ENCODE results near the gene PTPRU. TPM values are rescaled to one million over a fixed set of nuclear protein-coding genes. Genes with fewer than 3 reads are reported as not detected.

Gene PTPRU
- total RNA-seq, 1 experiment from 2014 or later, result 0.72 TPM

DNA sequence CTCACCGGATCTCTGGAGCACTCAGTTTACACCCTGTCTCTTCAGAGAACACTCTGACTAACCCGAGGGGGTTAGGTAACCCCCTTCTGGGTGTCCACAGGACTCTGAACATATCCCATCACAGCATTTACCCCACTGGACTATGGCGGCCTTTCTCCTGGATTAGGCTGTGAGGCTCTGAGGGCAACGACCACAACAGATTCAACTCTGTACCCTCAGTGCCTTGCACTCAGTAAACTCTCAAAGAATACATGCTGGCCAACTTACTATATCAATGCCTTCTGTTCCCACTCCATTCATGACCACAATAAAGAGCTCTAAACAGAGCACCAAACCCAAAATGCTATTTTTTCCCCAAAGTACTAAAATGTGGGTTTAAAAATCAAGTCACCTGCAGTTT is 11.0 kb upstream of the PTPRU start:
- ATAC-seq (no peak), DNase-seq (ENCODE audit: low read depth, low spot score) (no peak)
- intact Hi-C loops (cut with micrococcal nuclease; ENCODE audit: unreplicated experiment) (no loop called here), in situ Hi-C loops (cut with HindIII; ENCODE audit: low pct_unique_long_range_greater_than_20kb, low sequenced_read_pairs) (no loop called here)
- POLR2A ChIA-PET, result no interaction called here
- no peaks in the 10 kb centered on the region; the same call in 1 of the 2 replicates for H3K36me3 ChIP-seq (ENCODE audit: control insufficient read depth, insufficient read depth, low read length)
- no peak for TF ChIP-seq POLR2AphosphoS5 (IDR thresholded peaks at IDR 0.05; ENCODE audit: low read depth, low read length)
- TF ChIP-seq, protein P1, sequence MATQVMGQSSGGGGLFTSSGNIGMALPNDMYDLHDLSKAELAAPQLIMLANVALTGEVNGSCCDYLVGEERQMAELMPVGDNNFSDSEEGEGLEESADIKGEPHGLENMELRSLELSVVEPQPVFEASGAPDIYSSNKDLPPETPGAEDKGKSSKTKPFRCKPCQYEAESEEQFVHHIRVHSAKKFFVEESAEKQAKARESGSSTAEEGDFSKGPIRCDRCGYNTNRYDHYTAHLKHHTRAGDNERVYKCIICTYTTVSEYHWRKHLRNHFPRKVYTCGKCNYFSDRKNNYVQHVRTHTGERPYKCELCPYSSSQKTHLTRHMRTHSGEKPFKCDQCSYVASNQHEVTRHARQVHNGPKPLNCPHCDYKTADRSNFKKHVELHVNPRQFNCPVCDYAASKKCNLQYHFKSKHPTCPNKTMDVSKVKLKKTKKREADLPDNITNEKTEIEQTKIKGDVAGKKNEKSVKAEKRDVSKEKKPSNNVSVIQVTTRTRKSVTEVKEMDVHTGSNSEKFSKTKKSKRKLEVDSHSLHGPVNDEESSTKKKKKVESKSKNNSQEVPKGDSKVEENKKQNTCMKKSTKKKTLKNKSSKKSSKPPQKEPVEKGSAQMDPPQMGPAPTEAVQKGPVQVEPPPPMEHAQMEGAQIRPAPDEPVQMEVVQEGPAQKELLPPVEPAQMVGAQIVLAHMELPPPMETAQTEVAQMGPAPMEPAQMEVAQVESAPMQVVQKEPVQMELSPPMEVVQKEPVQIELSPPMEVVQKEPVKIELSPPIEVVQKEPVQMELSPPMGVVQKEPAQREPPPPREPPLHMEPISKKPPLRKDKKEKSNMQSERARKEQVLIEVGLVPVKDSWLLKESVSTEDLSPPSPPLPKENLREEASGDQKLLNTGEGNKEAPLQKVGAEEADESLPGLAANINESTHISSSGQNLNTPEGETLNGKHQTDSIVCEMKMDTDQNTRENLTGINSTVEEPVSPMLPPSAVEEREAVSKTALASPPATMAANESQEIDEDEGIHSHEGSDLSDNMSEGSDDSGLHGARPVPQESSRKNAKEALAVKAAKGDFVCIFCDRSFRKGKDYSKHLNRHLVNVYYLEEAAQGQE (IDR thresholded peaks at IDR 0.05; ENCODE audit: insufficient read depth in 1 of 2, low read depth in 2 of 2, low read length in 1 of 2), result no peak
- no peak for TF ChIP-seq SIN3A (IDR thresholded peaks at IDR 0.05; ENCODE audit: borderline replicate concordance, insufficient read depth, low read depth, low read length)
- TF ChIP-seq TCF7L2 (IDR thresholded peaks at IDR 0.05; ENCODE audit: low read depth, low read length), result no peak
- TF ChIP-seq, protein P2, sequence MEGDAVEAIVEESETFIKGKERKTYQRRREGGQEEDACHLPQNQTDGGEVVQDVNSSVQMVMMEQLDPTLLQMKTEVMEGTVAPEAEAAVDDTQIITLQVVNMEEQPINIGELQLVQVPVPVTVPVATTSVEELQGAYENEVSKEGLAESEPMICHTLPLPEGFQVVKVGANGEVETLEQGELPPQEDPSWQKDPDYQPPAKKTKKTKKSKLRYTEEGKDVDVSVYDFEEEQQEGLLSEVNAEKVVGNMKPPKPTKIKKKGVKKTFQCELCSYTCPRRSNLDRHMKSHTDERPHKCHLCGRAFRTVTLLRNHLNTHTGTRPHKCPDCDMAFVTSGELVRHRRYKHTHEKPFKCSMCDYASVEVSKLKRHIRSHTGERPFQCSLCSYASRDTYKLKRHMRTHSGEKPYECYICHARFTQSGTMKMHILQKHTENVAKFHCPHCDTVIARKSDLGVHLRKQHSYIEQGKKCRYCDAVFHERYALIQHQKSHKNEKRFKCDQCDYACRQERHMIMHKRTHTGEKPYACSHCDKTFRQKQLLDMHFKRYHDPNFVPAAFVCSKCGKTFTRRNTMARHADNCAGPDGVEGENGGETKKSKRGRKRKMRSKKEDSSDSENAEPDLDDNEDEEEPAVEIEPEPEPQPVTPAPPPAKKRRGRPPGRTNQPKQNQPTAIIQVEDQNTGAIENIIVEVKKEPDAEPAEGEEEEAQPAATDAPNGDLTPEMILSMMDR (IDR thresholded peaks at IDR 0.05), result no peak
- peaks cover 6% of the 10 kb centered on the region for H3K4me1 ChIP-seq (ENCODE audit: control insufficient read depth, insufficient read depth, low read length)
- CTCF ChIA-PET, result no interaction called here
- no peaks in the 10 kb centered on the region for H3K9me3 ChIP-seq (ENCODE audit: control insufficient read depth, insufficient read depth, low read depth, low read length)
- no peak overlapping the region for H3K27ac ChIP-seq (ENCODE audit: low read length)
- no peak overlapping the region for H3K4me3 ChIP-seq (ENCODE audit: low read depth in 2 of 2, low read length in 2 of 2)
- H3K27me3 ChIP-seq (ENCODE audit: control insufficient read depth, insufficient read depth, low read length), result no peaks in the 10 kb centered on the region
- no TSS peak for BruUV-seq (replicated peaks)

DNA sequence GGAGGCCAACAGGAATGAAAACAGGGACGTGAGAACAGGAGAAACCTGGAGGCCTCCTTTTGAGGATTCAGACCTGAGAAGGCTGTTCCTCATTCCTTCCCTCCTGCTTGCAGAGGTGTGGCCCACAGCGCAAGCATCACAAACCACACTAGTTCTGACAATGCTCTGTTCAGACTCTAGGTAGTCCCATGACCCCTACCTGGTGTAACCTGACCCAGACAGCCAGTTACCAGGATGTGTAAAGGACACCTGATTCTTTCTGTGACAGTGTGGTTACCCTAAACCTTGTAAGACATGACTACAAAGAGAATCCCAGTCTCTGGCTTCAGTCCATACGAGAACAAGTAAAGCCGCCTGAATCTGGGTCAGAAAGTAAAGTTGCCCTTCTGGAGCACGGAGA is 8.8 kb upstream of the PTPRU start:
- POLR2A ChIA-PET, result no interaction called here
- intact Hi-C loops (cut with micrococcal nuclease; ENCODE audit: unreplicated experiment) (no loop called here), in situ Hi-C loops (cut with HindIII; ENCODE audit: low pct_unique_long_range_greater_than_20kb, low sequenced_read_pairs) (no loop called here)
- ATAC-seq (no peak), DNase-seq (ENCODE audit: low read depth, low spot score) (no peak)
- Histone ChIP-seq H3K27ac (ENCODE audit: low read length) (no peak overlapping the region), H3K4me3 (ENCODE audit: low read depth in 2 of 2, low read length in 2 of 2) (no peak overlapping the region), H3K27me3 (ENCODE audit: control insufficient read depth, insufficient read depth, low read length) (no peaks in the 10 kb centered on the region), H3K9me3 (ENCODE audit: control insufficient read depth, insufficient read depth, low read depth, low read length) (no peaks in the 10 kb centered on the region), H3K4me1 (ENCODE audit: control insufficient read depth, insufficient read depth, low read length) (peaks cover 10% of the 10 kb centered on the region), H3K36me3 (ENCODE audit: control insufficient read depth, insufficient read depth, low read length) (no peaks in the 10 kb centered on the region; the same call in 1 of the 2 replicates)
- no TSS peak for BruUV-seq (replicated peaks)
- TF ChIP-seq, protein P2 (IDR thresholded peaks at IDR 0.05), result no peak
- TF ChIP-seq TCF7L2 (IDR thresholded peaks at IDR 0.05; ENCODE audit: low read depth, low read length), result no peak
- TF ChIP-seq POLR2AphosphoS5 (IDR thresholded peaks at IDR 0.05; ENCODE audit: low read depth, low read length), result no peak
- TF ChIP-seq, protein P1 (IDR thresholded peaks at IDR 0.05; ENCODE audit: insufficient read depth in 1 of 2, low read depth in 2 of 2, low read length in 1 of 2), result no peak
- no peak for TF ChIP-seq SIN3A (IDR thresholded peaks at IDR 0.05; ENCODE audit: borderline replicate concordance, insufficient read depth, low read depth, low read length)
- CTCF ChIA-PET, result no interaction called here
